Suprapubic skin (tissue), 3 donors: ENCODE measurements around the gene C14orf180.

ENCODE experiments used
- POLR2AphosphoS5 ChIP-seq, 3 donors: sonication (generic); formaldehyde crosslinking; IDR thresholded peaks; one replicate each; pipeline ENCODE4 v1.6.1; 2017; ENCODE audit warnings: antibody characterized with exemption in 3 of 3
- TF ChIP-seq, protein P1 (sequence below), 2 donors: fragments of 200-600 bp in 1 of 2; fragments of 450-650 bp in 1 of 2; sonication (generic) in 1 of 2; IDR thresholded peaks; one replicate each; pipeline ENCODE4 v1.5.1; 2016 to 2019; ENCODE audit warnings: antibody characterized with exemption in 2 of 2, mild to moderate bottlenecking in 1 of 2, moderate library complexity in 1 of 2

DNA sequence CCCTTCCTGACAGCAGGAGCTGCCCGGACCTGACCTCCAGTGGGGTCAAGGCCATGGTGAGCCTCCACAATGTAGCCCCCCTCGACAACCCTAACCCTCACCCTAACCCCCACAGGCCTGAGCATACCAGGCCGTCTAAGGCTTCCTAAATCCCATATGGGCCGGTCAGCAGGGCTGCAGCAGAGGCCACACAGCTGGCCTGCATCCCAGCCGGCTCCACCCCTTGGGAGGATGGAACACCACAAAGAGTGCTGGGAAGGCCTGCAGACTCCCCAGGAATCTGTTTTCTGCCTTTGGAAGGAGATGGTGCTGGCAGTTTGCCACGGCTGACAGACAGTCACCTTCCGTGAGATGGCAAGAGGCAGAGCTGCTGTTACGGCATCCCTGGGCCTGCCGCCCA lies 22.2 kb downstream of the C14orf180 start:
- TF ChIP-seq, protein P1, sequence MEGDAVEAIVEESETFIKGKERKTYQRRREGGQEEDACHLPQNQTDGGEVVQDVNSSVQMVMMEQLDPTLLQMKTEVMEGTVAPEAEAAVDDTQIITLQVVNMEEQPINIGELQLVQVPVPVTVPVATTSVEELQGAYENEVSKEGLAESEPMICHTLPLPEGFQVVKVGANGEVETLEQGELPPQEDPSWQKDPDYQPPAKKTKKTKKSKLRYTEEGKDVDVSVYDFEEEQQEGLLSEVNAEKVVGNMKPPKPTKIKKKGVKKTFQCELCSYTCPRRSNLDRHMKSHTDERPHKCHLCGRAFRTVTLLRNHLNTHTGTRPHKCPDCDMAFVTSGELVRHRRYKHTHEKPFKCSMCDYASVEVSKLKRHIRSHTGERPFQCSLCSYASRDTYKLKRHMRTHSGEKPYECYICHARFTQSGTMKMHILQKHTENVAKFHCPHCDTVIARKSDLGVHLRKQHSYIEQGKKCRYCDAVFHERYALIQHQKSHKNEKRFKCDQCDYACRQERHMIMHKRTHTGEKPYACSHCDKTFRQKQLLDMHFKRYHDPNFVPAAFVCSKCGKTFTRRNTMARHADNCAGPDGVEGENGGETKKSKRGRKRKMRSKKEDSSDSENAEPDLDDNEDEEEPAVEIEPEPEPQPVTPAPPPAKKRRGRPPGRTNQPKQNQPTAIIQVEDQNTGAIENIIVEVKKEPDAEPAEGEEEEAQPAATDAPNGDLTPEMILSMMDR (IDR thresholded peaks at IDR 0.05), result no peak
- no peak for TF ChIP-seq POLR2AphosphoS5 (IDR thresholded peaks at IDR 0.05)
